Osteocyte (in vitro differentiated cells): Measurements from ENCODE around the gene VAMP4. TPM values are rescaled to one million over a fixed set of nuclear protein-coding genes. Genes with fewer than 3 reads are reported as not detected.

Experiments
- DNase-seq: peaks from one replicate; pipeline ENCODE4 v3.0.0; 2021; ENCODE audit warnings: mixed read lengths; ENCODE audit not compliant: unreplicated experiment; ENCODE audit errors: extremely low spot score
- H3K27ac Mint-ChIP-seq: one replicate; pipeline ENCODE4 v1.8.0; 2021; ENCODE audit warnings: mild to moderate bottlenecking, mixed read lengths; ENCODE audit not compliant: unreplicated experiment
- H3K27me3 Mint-ChIP-seq: one replicate; pipeline ENCODE4 v1.8.0; 2021; ENCODE audit warnings: mixed read lengths; ENCODE audit not compliant: unreplicated experiment
- H3K36me3 Mint-ChIP-seq: one replicate; pipeline ENCODE4 v1.8.0; 2021; ENCODE audit warnings: mixed read lengths; ENCODE audit not compliant: unreplicated experiment
- H3K4me1 Mint-ChIP-seq: one replicate; pipeline ENCODE4 v1.8.0; 2021; ENCODE audit warnings: mixed read lengths; ENCODE audit not compliant: unreplicated experiment
- H3K4me3 Mint-ChIP-seq: one replicate; pipeline ENCODE4 v1.8.0; 2021; ENCODE audit warnings: mild to moderate bottlenecking, moderate library complexity, mixed read lengths; ENCODE audit not compliant: unreplicated experiment
- H3K9me3 Mint-ChIP-seq: one replicate; pipeline ENCODE4 v1.8.0; 2021; ENCODE audit warnings: mixed read lengths; ENCODE audit not compliant: unreplicated experiment
- long read RNA-seq: library from polyadenylated mRNA; unstranded; transcript quantifications from one replicate; pipeline ENCODE4 v2.0.0, GENCODE V29; 2021
- total RNA-seq: library from RNA; stranded (reverse); gene quantifications from 2 replicates; pipeline ENCODE4 v1.2.1, GENCODE V29; 2021
- TF ChIP-seq, protein P1 (sequence below): fragments of 200-600 bp; sonication (generic); IDR thresholded peaks from 2 replicates; pipeline ENCODE4 v1.5.0; 2021; ENCODE audit warnings: antibody characterized with exemption, mild to moderate bottlenecking, moderate library complexity

VAMP4 gene, protein sequence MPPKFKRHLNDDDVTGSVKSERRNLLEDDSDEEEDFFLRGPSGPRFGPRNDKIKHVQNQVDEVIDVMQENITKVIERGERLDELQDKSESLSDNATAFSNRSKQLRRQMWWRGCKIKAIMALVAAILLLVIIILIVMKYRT
- total RNA-seq = 11.4 and 14.5 TPM in 2 replicates
- long read RNA-seq, full-length matches to known transcripts = 18 of 33 reads
- long read RNA-seq, partial matches to known transcripts = 1 of 33 reads
- long read RNA-seq, other reads (novel, unspliced or antisense) = 14 of 33 reads

DNA sequence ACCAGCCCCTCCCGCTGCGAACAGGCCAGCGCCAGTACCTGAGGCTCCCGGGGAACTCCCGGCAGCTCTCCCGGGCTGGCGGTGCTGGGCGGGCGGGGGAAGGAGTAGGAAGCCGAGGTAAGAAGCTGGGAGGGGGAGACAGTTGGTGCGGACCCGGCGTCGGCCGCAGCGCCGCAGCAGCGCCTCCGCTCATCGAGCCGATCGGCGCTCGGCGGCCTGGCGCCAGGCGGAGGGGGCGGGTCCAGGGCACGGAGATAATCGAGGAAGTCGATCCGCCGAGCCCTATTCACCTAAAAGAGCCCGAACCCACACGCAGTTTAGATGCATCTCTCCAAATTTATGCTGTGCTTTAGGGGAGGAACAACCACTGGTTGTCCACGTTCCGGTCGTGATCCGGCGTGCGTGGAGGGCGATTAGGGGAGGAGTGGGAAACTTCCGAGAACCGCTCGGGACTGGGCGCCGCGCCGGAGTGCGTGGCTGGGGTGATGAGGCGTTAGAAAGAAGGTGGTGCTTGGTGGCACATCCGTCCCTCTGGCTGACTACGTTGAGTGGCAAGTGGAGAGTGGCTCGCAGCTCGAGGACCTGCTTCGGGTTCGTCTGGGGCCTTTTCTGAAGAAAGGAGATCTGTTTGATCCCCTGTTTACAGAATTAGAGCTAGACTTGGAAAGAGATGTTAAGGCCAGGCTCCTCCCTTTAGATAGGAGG, at the start of gene VAMP4:
Gene VAMP4 (minus strand): TSS at position 194 of the 705 bp plus-strand sequence. CDS start 3,651 bp downstream, outside the sequence.
- Mint-ChIP-seq H3K27ac (peak within 1 kb of the TSS; percentile 98), H3K4me3 (peak within 1 kb of the TSS; percentile 96), H3K4me1 (peaks cover 29% of the 10 kb centered on the region), H3K27me3 (no peaks in the 10 kb centered on the region), H3K9me3 (no peaks in the 10 kb centered on the region), H3K36me3 (peaks cover 7% of the 10 kb centered on the region)
- DNase-seq = peak; percentile 92
- TF ChIP-seq, protein P1, sequence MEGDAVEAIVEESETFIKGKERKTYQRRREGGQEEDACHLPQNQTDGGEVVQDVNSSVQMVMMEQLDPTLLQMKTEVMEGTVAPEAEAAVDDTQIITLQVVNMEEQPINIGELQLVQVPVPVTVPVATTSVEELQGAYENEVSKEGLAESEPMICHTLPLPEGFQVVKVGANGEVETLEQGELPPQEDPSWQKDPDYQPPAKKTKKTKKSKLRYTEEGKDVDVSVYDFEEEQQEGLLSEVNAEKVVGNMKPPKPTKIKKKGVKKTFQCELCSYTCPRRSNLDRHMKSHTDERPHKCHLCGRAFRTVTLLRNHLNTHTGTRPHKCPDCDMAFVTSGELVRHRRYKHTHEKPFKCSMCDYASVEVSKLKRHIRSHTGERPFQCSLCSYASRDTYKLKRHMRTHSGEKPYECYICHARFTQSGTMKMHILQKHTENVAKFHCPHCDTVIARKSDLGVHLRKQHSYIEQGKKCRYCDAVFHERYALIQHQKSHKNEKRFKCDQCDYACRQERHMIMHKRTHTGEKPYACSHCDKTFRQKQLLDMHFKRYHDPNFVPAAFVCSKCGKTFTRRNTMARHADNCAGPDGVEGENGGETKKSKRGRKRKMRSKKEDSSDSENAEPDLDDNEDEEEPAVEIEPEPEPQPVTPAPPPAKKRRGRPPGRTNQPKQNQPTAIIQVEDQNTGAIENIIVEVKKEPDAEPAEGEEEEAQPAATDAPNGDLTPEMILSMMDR = no peak

DNA sequence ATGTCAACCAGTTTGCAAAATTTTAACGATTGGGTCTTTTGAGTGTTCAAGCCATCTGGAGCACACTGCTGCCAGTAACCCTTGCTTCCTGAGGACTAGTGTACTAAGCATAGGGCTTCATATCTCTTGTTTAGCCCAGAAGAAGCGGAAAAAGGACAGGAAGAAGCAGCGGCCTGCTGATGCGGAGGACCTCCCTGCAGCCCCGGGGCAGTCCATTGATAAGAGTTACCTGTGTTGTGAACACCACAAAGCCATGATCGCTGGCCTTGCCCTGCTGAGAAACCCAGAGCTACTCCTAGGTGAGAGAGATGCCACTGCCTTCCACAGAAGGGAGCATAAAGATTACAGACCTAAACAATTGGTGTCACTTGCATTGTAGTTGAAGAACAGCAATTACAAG, 48.5 kb upstream of the VAMP4 start:
- no peak overlapping the region for H3K4me3 Mint-ChIP-seq
- H3K27ac Mint-ChIP-seq = no peak overlapping the region
- no peaks in the 10 kb centered on the region for H3K9me3 Mint-ChIP-seq
- DNase-seq = peak; percentile 73
- TF ChIP-seq, protein P1 = no peak
- peaks cover 54% of the 10 kb centered on the region for H3K36me3 Mint-ChIP-seq
- H3K4me1 Mint-ChIP-seq = peaks cover 11% of the 10 kb centered on the region
- no peaks in the 10 kb centered on the region for H3K27me3 Mint-ChIP-seq

DNA sequence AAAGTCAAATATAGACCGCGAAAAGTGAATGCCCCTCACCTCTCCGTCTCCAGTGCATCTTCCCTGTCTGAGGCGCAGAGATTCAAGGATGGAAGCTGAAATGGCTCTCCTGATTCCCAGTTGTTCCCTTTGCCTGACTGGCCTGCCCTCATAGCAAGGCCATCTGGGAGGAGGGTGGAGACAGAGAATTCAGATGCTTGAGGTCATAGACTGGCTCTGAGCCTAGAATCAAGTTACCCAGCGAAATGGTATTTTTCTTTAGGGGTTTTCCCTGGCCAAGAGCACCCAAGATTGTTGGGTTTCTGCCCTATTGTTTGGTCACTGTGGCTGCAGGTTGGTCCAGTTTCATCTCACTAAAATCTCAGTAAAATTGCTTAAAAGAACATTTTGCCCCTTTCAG, 46.8 kb upstream of the VAMP4 start:
- peaks cover 14% of the 10 kb centered on the region for H3K4me1 Mint-ChIP-seq
- no peak for DNase-seq
- TF ChIP-seq, protein P1 = no peak
- H3K36me3 Mint-ChIP-seq = peaks cover 51% of the 10 kb centered on the region
- H3K27me3 Mint-ChIP-seq = no peaks in the 10 kb centered on the region
- H3K9me3 Mint-ChIP-seq = no peaks in the 10 kb centered on the region
- no peak overlapping the region for H3K4me3 Mint-ChIP-seq
- no peak overlapping the region for H3K27ac Mint-ChIP-seq

DNA sequence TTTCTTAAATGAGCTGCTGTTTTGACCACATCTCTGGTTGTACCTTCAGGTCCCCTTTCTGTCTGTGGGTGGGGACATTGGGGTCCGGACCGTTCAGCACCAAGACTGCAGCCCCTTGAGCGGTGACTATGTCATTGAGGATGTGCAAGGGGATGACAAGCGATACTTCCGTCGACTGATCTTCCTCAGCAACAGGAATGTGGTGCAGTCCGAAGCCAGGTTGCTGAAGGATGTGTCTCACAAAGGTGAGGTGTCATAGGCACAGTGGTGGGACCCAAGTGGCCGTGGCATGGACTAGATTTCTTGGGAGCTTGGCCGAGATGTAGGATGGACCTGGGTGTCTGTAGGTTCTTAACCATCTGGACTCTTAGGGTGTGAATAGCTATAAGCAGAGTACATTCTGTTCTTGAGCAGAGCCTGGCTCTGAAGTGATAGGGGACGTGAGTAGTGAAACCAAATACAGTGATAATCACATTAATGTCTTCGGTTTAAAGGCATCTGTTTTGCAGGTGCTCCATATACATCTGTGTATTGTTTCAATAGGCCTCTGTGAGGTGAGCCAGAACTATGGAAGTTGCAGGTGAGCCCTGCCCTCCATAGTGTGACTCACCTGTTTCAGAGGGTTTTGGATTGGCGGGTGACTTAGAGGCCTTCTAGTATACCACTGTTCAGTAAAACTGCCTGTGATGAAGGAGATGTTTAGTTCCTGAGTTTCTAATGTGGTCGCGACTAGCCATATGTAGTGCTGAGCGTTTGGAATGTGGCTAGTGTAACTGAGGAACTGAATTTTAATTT, 46.0 kb upstream of the VAMP4 start:
- peaks cover 11% of the 10 kb centered on the region for H3K4me1 Mint-ChIP-seq

More for the DNA sequence above, 46.0 kb upstream of the VAMP4 start:
- Mint-ChIP-seq H3K36me3 (peaks cover 54% of the 10 kb centered on the region), H3K4me3 (no peak overlapping the region), H3K9me3 (no peaks in the 10 kb centered on the region), H3K27me3 (no peaks in the 10 kb centered on the region), H3K27ac (no peak overlapping the region)
- peak; percentile 60 for DNase-seq
- TF ChIP-seq, protein P1 = no peak
